Fibroblast of mammary gland (primary cell): ENCODE data around the gene ZNF423.

Source experiments
- DNase-seq: peaks from one replicate; pipeline ENCODE4 v3.0.0-alpha.2; 2010; ENCODE audit warnings: low read depth
- H3K4me3 ChIP-seq: 2 replicates; pipeline ENCODE4 v1.5.1; 2011; ENCODE audit warnings: low read depth, mild to moderate bottlenecking, low read length, moderate library complexity; ENCODE audit not compliant: control insufficient read depth
- CTCF ChIP-seq: conservative IDR thresholded peaks from 2 replicates; pipeline ENCODE4 v1.5.1; 2011; ENCODE audit warnings: low read depth, low read length, inconsistent platforms; ENCODE audit not compliant: control insufficient read depth, insufficient read depth

The ZNF423 gene

DNA sequence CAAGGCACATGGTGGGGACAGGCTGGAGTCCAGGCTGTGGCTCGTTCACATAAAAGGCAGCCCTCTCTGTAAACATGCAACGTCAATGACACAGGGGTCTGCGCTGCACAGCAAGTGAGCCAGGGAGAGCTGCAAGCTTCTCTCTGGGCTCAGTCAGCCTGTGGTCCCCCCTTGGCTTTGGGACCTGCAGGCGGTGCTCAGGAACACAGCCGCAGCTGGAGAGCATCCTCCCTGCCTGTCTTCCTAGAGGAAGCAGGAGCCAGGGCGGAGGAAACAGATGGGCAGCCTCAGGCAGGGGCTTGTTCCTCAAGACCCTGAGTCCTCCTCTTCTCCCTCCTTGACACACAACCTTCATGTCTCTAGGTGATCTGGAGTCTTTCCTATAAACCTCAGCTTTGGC is 254.3 kb downstream of the ZNF423 start:
- TF ChIP-seq CTCF, result no peak
- no peak for DNase-seq

GRCh38 chr16:49600976-49601375 is 254.9 kb downstream of the ZNF423 start:
- DNase-seq, result no peak
- no peak overlapping the region for H3K4me3 ChIP-seq
- TF ChIP-seq CTCF, result no peak

More for the DNA sequence above, 254.3 kb downstream of the ZNF423 start:
- H3K4me3 ChIP-seq, result no peak overlapping the region

GRCh38 chr16:49600536-49600935 is 255.4 kb downstream of the ZNF423 start:
- no peak overlapping the region for H3K4me3 ChIP-seq
- no peak for DNase-seq

DNA sequence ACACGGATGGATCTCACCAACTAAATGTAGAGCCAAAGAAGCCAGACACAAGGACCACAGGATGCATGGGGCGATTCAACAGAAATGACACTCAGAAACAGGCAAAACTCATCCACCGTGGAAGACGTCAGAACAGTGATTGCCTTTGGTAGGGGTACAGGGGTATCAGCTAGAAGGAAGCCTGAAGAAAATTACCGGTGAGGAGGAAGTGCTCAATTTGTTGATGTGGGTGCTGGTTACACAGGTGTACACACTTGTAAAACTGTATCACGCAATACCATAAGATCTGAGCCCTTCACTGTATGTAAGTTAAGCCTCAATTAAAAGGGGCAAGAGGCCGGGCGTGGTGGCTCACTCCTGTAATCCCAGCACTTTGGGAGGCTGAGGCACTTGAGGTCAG is 256.2 kb downstream of the ZNF423 start:
- TF ChIP-seq CTCF, result no peak
- H3K4me3 ChIP-seq, result no peak overlapping the region
- no peak for DNase-seq

More at GRCh38 chr16:49600536-49600935, 255.4 kb downstream of the ZNF423 start:
- TF ChIP-seq CTCF, result no peak

DNA sequence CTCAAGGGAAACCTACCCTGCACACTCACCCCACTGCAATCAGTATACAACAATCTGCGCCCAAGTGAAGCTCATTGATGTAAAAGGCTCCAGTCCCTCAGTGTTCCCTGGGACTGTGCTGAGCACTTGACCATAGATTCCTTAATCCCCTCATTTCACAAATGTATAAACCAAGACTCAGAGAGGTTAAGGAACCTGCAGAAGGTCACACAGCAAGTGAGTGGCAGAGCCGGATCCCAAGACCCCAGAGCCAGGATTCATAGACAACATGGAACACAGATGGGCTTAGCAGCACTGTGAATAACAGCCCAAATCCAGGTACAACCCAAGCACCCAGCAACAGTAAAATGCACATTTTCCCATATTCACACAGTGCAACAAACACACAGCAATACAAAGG is 256.6 kb downstream of the ZNF423 start:
- no peak overlapping the region for H3K4me3 ChIP-seq
- no peak for TF ChIP-seq CTCF
- DNase-seq, result no peak

DNA sequence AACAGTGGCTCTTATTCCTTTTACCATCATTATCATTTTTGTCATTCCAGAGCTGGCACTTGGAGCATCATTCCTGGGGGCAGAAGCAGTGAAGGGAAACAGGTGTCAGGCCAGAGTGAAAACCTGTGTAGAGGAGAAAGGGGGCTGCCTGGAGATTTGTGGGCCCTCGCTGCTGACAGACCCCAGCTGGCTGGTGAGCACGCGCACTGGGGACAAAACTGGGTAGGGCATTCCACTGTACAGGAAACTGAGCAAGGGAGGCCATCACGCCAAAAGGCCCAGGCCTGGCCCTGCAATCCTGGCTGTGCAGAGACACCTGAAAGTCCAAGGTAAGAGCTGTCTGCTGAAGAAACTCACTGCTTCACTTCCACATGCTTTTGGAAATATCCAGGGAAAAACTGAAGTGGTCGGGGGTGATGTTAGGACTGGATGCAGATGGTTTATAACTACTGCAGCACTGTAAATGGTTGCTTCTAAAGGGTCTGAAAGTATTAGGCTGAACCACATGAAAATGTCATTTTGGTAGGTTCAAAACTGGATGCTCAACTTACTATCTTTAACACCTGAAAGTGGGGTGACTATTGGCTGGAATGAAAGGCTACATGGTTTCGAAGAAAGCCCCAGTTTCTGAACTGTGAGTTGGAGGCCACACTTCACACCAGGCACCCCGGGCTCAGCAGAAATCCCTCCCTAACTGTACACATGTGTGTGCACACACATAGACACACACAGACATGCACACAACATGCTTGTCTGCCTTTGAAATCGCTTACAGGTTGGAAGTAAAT is 257.3 kb downstream of the ZNF423 start:
- TF ChIP-seq CTCF, result no peak
- no peak for DNase-seq
- H3K4me3 ChIP-seq, result no peak overlapping the region

DNA sequence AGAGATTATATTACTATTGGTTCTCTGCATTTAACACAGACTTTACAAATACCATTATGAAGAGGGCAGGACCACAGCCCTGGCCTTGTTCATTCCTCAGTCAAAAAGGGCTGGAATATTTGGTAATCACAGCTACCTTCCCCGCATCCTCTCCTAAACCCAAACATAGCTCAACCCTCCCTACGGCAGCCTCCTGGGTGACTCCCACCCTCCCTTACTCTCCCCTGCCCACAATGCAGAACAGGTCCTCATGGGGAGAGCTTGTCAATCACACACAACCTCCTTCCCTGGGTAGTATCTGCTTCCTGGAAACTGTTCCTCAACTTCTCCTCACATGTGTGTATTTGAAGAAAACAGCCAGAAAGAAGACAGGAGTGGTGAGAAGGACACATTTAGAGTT is 258.1 kb downstream of the ZNF423 start:
- no peak for TF ChIP-seq CTCF
- DNase-seq, result no peak
- H3K4me3 ChIP-seq, result no peak overlapping the region
